ENCODE data around the gene PRKAB1. TPM values are rescaled to one million over a fixed set of nuclear protein-coding genes. Genes with fewer than 3 reads are reported as not detected.

Gene PRKAB1
- total RNA-seq, 1 donor, result 10.2 TPM

GRCh38 chr12:119686355-119686754 is 18.4 kb downstream of the PRKAB1 start:
- Histone ChIP-seq H3K9me3 (ENCODE audit: low read depth, low read length) (no peaks in the 10 kb centered on the region), H3K4me1 (ENCODE audit: insufficient read depth, low read length) (peaks cover 17% of the 10 kb centered on the region), H3K27me3 (ENCODE audit: insufficient read depth, low read length) (no peaks in the 10 kb centered on the region), H3K4me3 (ENCODE audit: low read length) (no peak overlapping the region)

GRCh38 chr12:119686776-119687175 is 18.8 kb downstream of the PRKAB1 start:
- no peaks in the 10 kb centered on the region for H3K27me3 ChIP-seq (ENCODE audit: insufficient read depth, low read length)
- H3K9me3 ChIP-seq (ENCODE audit: low read depth, low read length), result no peaks in the 10 kb centered on the region
- H3K4me3 ChIP-seq (ENCODE audit: low read length), result no peak overlapping the region
- peaks cover 14% of the 10 kb centered on the region for H3K4me1 ChIP-seq (ENCODE audit: insufficient read depth, low read length)

- Histone ChIP-seq H3K4me1 (ENCODE audit: insufficient read depth, low read length) (peaks cover 8% of the 10 kb centered on the region), H3K27me3 (ENCODE audit: insufficient read depth, low read length) (no peaks in the 10 kb centered on the region), H3K4me3 (ENCODE audit: low read length) (no peak overlapping the region), H3K9me3 (ENCODE audit: low read depth, low read length) (no peaks in the 10 kb centered on the region)
These were observed 19.5 kb downstream of the PRKAB1 start for GRCh38 chr12:119687406-119687805.

GRCh38 chr12:119687879-119688278 is 19.9 kb downstream of the PRKAB1 start:
- H3K4me3 ChIP-seq (ENCODE audit: low read length), result no peak overlapping the region

GRCh38 chr12:119689935-119690500 is 22.1 kb downstream of the PRKAB1 start:
- no peak overlapping the region for H3K4me3 ChIP-seq (ENCODE audit: low read length)
- H3K4me1 ChIP-seq (ENCODE audit: insufficient read depth, low read length), result no peaks in the 10 kb centered on the region
- no peaks in the 10 kb centered on the region for H3K27me3 ChIP-seq (ENCODE audit: insufficient read depth, low read length)
- no peaks in the 10 kb centered on the region for H3K9me3 ChIP-seq (ENCODE audit: low read depth, low read length)

More at GRCh38 chr12:119687879-119688278, 19.9 kb downstream of the PRKAB1 start:
- no peaks in the 10 kb centered on the region for H3K9me3 ChIP-seq (ENCODE audit: low read depth, low read length)
- peaks cover 3% of the 10 kb centered on the region for H3K4me1 ChIP-seq (ENCODE audit: insufficient read depth, low read length)
- H3K27me3 ChIP-seq (ENCODE audit: insufficient read depth, low read length), result no peaks in the 10 kb centered on the region

GRCh38 chr12:119691202-119691810 is 23.4 kb downstream of the PRKAB1 start:
- Histone ChIP-seq H3K4me3 (ENCODE audit: low read length) (no peak overlapping the region), H3K27me3 (ENCODE audit: insufficient read depth, low read length) (no peaks in the 10 kb centered on the region), H3K4me1 (ENCODE audit: insufficient read depth, low read length) (no peaks in the 10 kb centered on the region), H3K9me3 (ENCODE audit: low read depth, low read length) (no peaks in the 10 kb centered on the region)

GRCh38 chr12:119692410-119692809 is 24.5 kb downstream of the PRKAB1 start:
- no peaks in the 10 kb centered on the region for H3K9me3 ChIP-seq (ENCODE audit: low read depth, low read length)
- no peaks in the 10 kb centered on the region for H3K4me1 ChIP-seq (ENCODE audit: insufficient read depth, low read length)
- H3K4me3 ChIP-seq (ENCODE audit: low read length), result no peak overlapping the region
- no peaks in the 10 kb centered on the region for H3K27me3 ChIP-seq (ENCODE audit: insufficient read depth, low read length)

- no peaks in the 10 kb centered on the region for H3K27me3 ChIP-seq (ENCODE audit: insufficient read depth, low read length)
- H3K4me1 ChIP-seq (ENCODE audit: insufficient read depth, low read length), result no peaks in the 10 kb centered on the region
- no peak overlapping the region for H3K4me3 ChIP-seq (ENCODE audit: low read length)
These were observed 25.1 kb downstream of the PRKAB1 start for GRCh38 chr12:119692997-119693396.

GRCh38 chr12:119693511-119693910 is 25.6 kb downstream of the PRKAB1 start:
- no peaks in the 10 kb centered on the region for H3K9me3 ChIP-seq (ENCODE audit: low read depth, low read length)
- H3K27me3 ChIP-seq (ENCODE audit: insufficient read depth, low read length), result no peaks in the 10 kb centered on the region
- H3K4me1 ChIP-seq (ENCODE audit: insufficient read depth, low read length), result no peaks in the 10 kb centered on the region
- no peak overlapping the region for H3K4me3 ChIP-seq (ENCODE audit: low read length)

More at GRCh38 chr12:119692997-119693396, 25.1 kb downstream of the PRKAB1 start:
- no peaks in the 10 kb centered on the region for H3K9me3 ChIP-seq (ENCODE audit: low read depth, low read length)

GRCh38 chr12:119694111-119694510 is 26.2 kb downstream of the PRKAB1 start:
- no peaks in the 10 kb centered on the region for H3K9me3 ChIP-seq (ENCODE audit: low read depth, low read length)
- H3K4me1 ChIP-seq (ENCODE audit: insufficient read depth, low read length), result no peaks in the 10 kb centered on the region
- no peaks in the 10 kb centered on the region for H3K27me3 ChIP-seq (ENCODE audit: insufficient read depth, low read length)
- no peak overlapping the region for H3K4me3 ChIP-seq (ENCODE audit: low read length)

GRCh38 chr12:119695034-119695433 is 27.1 kb downstream of the PRKAB1 start:
- Histone ChIP-seq H3K9me3 (ENCODE audit: low read depth, low read length) (no peaks in the 10 kb centered on the region), H3K27me3 (ENCODE audit: insufficient read depth, low read length) (no peaks in the 10 kb centered on the region), H3K4me3 (ENCODE audit: low read length) (no peak overlapping the region), H3K4me1 (ENCODE audit: insufficient read depth, low read length) (no peaks in the 10 kb centered on the region)

GRCh38 chr12:119696943-119697342 is 29.0 kb downstream of the PRKAB1 start:
- Histone ChIP-seq H3K9me3 (ENCODE audit: low read depth, low read length) (no peaks in the 10 kb centered on the region), H3K4me1 (ENCODE audit: insufficient read depth, low read length) (no peaks in the 10 kb centered on the region), H3K27me3 (ENCODE audit: insufficient read depth, low read length) (no peaks in the 10 kb centered on the region), H3K4me3 (ENCODE audit: low read length) (no peak overlapping the region)

GRCh38 chr12:119699199-119699760 is 31.3 kb downstream of the PRKAB1 start:
- Histone ChIP-seq H3K9me3 (ENCODE audit: low read depth, low read length) (no peaks in the 10 kb centered on the region), H3K4me3 (ENCODE audit: low read length) (no peak overlapping the region), H3K27me3 (ENCODE audit: insufficient read depth, low read length) (no peaks in the 10 kb centered on the region), H3K4me1 (ENCODE audit: insufficient read depth, low read length) (no peaks in the 10 kb centered on the region)

- Histone ChIP-seq H3K4me3 (ENCODE audit: low read length) (no peak overlapping the region), H3K27me3 (ENCODE audit: insufficient read depth, low read length) (no peaks in the 10 kb centered on the region), H3K9me3 (ENCODE audit: low read depth, low read length) (no peaks in the 10 kb centered on the region), H3K4me1 (ENCODE audit: insufficient read depth, low read length) (no peaks in the 10 kb centered on the region)
These were observed 32.1 kb downstream of the PRKAB1 start for GRCh38 chr12:119700078-119700477.

GRCh38 chr12:119704065-119704747 is 36.3 kb downstream of the PRKAB1 start:
- Histone ChIP-seq H3K4me3 (ENCODE audit: low read length) (no peak overlapping the region), H3K9me3 (ENCODE audit: low read depth, low read length) (no peaks in the 10 kb centered on the region), H3K27me3 (ENCODE audit: insufficient read depth, low read length) (no peaks in the 10 kb centered on the region), H3K4me1 (ENCODE audit: insufficient read depth, low read length) (no peaks in the 10 kb centered on the region)

Measured in mononuclear cell (primary cell).